B cell (primary cell): ENCODE measurements around the gene CCDC88C. TPM values are rescaled to one million over a fixed set of nuclear protein-coding genes. Genes with fewer than 3 reads are reported as not detected.

Source experiments
- ATAC-seq: fragments of 200-7000 bp; cut with Tn5 transposase; one replicate; pipeline ENCODE4 v1.10.0; 2021; ENCODE audit warnings: low read depth, mild to moderate bottlenecking, moderate number of reproducible peaks, moderate library complexity
- CTCF ChIA-PET: fragments of 350-600 bp; sonication (Branson Sonifier 250); formaldehyde crosslinking; loops from one replicate; lab custom pipeline; 2021; ENCODE audit warnings: antibody characterized with exemption, inconsistent platforms; lab: Charles Lee
- POLR2A ChIA-PET: fragments of 350-600 bp; sonication (Branson Sonifier 250); formaldehyde crosslinking; loops from one replicate; lab custom pipeline; 2021; ENCODE audit warnings: antibody characterized with exemption; lab: Charles Lee
- DNase-seq: peaks from one replicate; pipeline ENCODE4 v3.0.0; 2013
- H2AFZ ChIP-seq: 2 replicates; pipeline ENCODE4 v1.6.1; 2012; ENCODE audit warnings: mild to moderate bottlenecking, low read depth, low read length; ENCODE audit not compliant: insufficient read depth, poor library complexity, severe bottlenecking
- H3K27ac ChIP-seq, 2 donors: 1 replicate in 1 of 2; 2 replicates in 1 of 2; pipeline ENCODE4 v1.5.1; 2012 to 2013; ENCODE audit warnings: low read length in 2 of 2, mild to moderate bottlenecking in 2 of 2, moderate library complexity in 1 of 2
- H3K27me3 ChIP-seq, 4 experiments: fragments of 200-600 bp in 1 of 4; sonication (generic) in 1 of 4; replicated peaks in 1 of 4; 1 replicate in 2 of 4; 2 replicates in 2 of 4; pipeline versions ENCODE4 v1.6.1 to v1.7.0; 2013 to 2016; ENCODE audit warnings: low read length in 3 of 4, mild to moderate bottlenecking in 2 of 4, mixed read lengths in 1 of 4, moderate library complexity in 1 of 4; ENCODE audit not compliant: insufficient read depth in 4 of 4, control insufficient read depth in 3 of 4; ENCODE audit errors: control extremely low read depth in 1 of 4
- H3K36me3 ChIP-seq, 2 experiments: replicated peaks in 1 of 2; 1 replicate in 1 of 2; 2 replicates in 1 of 2; pipeline versions ENCODE4 v1.6.1 to v1.7.1; 2013; ENCODE audit warnings: low read length in 1 of 2; ENCODE audit not compliant: insufficient read depth in 2 of 2, control insufficient read depth in 1 of 2; ENCODE audit errors: control extremely low read depth in 1 of 2, extremely low read depth in 1 of 2
- H3K4me1 ChIP-seq, 2 donors: fragments of 200-600 bp in 1 of 2; sonication (generic) in 1 of 2; 1 replicate in 1 of 2; 2 replicates in 1 of 2; pipeline versions ENCODE4 v1.5.1 to v1.6.1; 2013 to 2017; ENCODE audit warnings: low read length in 2 of 2; ENCODE audit not compliant: control insufficient read depth in 2 of 2, insufficient read depth in 2 of 2
- H3K4me2 ChIP-seq: replicated peaks from 2 replicates; pipeline ENCODE3; 2012; ENCODE audit warnings: mild to moderate bottlenecking, low read depth, low read length; ENCODE audit not compliant: poor library complexity, severe bottlenecking
- H3K4me3 ChIP-seq, 5 experiments: fragments of 200-600 bp in 1 of 5; sonication (generic) in 1 of 5; 1 replicate in 3 of 5; 2 replicates in 2 of 5; pipeline versions ENCODE4 v1.5.1 to v1.7.0; 2011 to 2016; ENCODE audit warnings: low read length in 4 of 5, mild to moderate bottlenecking in 4 of 5, low read depth in 2 of 5, control low read depth in 1 of 5, moderate library complexity in 1 of 5; ENCODE audit not compliant: insufficient read depth in 1 of 5; ENCODE audit errors: control extremely low read depth in 1 of 5, extremely low read depth in 1 of 5
- H3K79me2 ChIP-seq: fragments of 200-600 bp; sonication (generic); one replicate; pipeline ENCODE4 v1.6.0; 2016; ENCODE audit warnings: low read length; ENCODE audit not compliant: control insufficient read depth, insufficient read depth
- H3K9ac ChIP-seq: fragments of 200-600 bp; sonication (generic); 2 replicates; pipeline ENCODE4 v1.6.1; 2017; ENCODE audit warnings: mild to moderate bottlenecking, low read length, moderate library complexity
- H3K9me3 ChIP-seq, 3 donors: one replicate each; pipeline versions ENCODE4 v1.6.1 to v1.7.1; 2013; ENCODE audit warnings: low read length in 2 of 3; ENCODE audit not compliant: control insufficient read depth in 2 of 3, insufficient read depth in 1 of 3; ENCODE audit errors: control extremely low read depth in 1 of 3
- H4K20me1 ChIP-seq: 2 replicates; pipeline ENCODE4 v1.6.0; 2012; ENCODE audit warnings: mild to moderate bottlenecking, low read length; ENCODE audit not compliant: insufficient read depth, control insufficient read depth, poor library complexity, severe bottlenecking
- H3K27ac Mint-ChIP-seq: one replicate; pipeline ENCODE4 v1.8.0; 2021; ENCODE audit warnings: mixed read lengths
- H3K27me3 Mint-ChIP-seq: one replicate; pipeline ENCODE4 v1.8.0; 2021; ENCODE audit warnings: mixed read lengths
- H3K4me1 Mint-ChIP-seq: one replicate; pipeline ENCODE4 v1.8.0; 2021; ENCODE audit warnings: mixed read lengths
- H3K4me3 Mint-ChIP-seq: one replicate; pipeline ENCODE4 v1.8.0; 2021; ENCODE audit warnings: mixed read lengths
- H3K9me3 Mint-ChIP-seq: one replicate; pipeline ENCODE4 v1.8.0; 2022; ENCODE audit warnings: mixed read lengths; ENCODE audit not compliant: insufficient read depth
- EZH2 ChIP-seq: IDR thresholded peaks from 2 replicates; pipeline ENCODE4 v1.6.1; 2012; ENCODE audit warnings: borderline replicate concordance, low read depth, mild to moderate bottlenecking, moderate library complexity, low read length; ENCODE audit not compliant: insufficient read depth, poor library complexity, severe bottlenecking
- WGBS: methylation state at CpG from one replicate; pipeline ENCODE4 v1.1.5; 2013; ENCODE audit warnings: missing lambda C conversion rate; ENCODE audit not compliant: insufficient coverage; 5-methylcytosine and 5-hydroxymethylcytosine counted together
- intact Hi-C: fragments of 100-400 bp; cut with micrococcal nuclease; formaldehyde crosslinking; loops from one replicate; pipeline ENCODE4 v1.10.0; 2022
- polyA plus RNA-seq: library from polyadenylated mRNA; depleted of rRNA; stranded (reverse); fragments of >200 nt; gene quantifications from 2 replicates; pipeline ENCODE4 v1.2.3, GENCODE V29; 2012
- total RNA-seq, 2 donors: library from RNA; stranded (reverse); fragments of 120-200 nt in 1 of 2; gene quantifications; 1 replicate in 1 of 2; 2 replicates in 1 of 2; pipeline versions ENCODE4 v1.2.3 to v1.2.4, GENCODE V29; 2013 to 2022
- TF ChIP-seq, protein P1 (sequence below): fragments of 200-600 bp; IDR thresholded peaks from one replicate; pipeline ENCODE4 v1.8.0; 2022; ENCODE audit warnings: antibody characterized with exemption, mild to moderate bottlenecking

Gene CCDC88C
- total and polyA plus RNA-seq, 2 donors (not counting 1 experiment from before 2014, with no cell fraction given): 98.7 to 181 TPM

DNA sequence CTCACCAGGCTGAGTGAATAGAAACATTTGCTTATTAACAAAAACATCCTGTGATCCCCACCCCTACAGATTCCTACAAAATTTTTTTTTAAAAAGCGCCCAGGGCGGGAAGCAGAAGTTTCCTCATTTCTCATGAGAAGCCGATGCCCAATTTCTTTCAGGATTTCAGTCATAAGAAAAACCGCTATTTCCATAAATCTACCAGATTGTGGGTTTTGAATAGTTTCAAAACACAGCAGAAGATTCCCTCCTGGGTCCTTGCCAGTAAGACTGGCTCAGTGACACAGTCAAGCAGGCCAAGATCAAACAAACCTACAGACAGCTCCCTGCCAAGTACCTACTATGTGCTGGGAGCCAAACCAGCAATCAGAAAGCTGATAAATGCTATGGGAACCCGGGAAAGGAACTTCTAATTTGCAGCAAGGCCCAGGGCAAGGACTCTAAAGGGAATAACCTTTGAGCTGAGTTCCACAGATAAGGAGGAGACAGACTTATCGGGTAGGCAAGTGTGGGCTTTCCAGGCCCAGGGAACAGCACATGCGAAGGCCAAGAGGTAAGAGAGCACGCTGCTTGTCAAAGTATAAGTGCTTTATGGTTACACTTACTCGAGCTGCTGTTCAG lies 68.7 kb downstream of the CCDC88C start:
- peak overlapping the region; percentile 9 to 82 for H3K27ac ChIP-seq
- ChIA-PET CTCF (interaction anchor here (1.3 to 2.7 kb wide), 5 partner anchors 20 to 70 kb away, joined by 3 to 15 read pairs (median 6); partner anchors contain the start of gene CCDC88C), POLR2A (interaction anchor here (0.8 to 3.2 kb wide), 3 partner anchors 8 to 69 kb away, joined by 3 to 19 read pairs (median 3); no protein-coding TSS in a partner anchor)
- H3K4me3 Mint-ChIP-seq: peak overlapping the region; percentile 40
- H3K4me2 ChIP-seq: peak overlapping the region; percentile 37
- intact Hi-C loops: loop anchor here (2.0 kb wide), 1 partner anchor 16 kb away; no protein-coding TSS in a partner anchor
- H3K27me3 Mint-ChIP-seq: no peaks in the 10 kb centered on the region
- H3K27ac Mint-ChIP-seq: peak overlapping the region; percentile 80
- H3K9ac ChIP-seq: peak overlapping the region; percentile 22
- ATAC-seq: no peak
- H3K4me1 Mint-ChIP-seq: peaks cover 78% of the 10 kb centered on the region
- peaks cover 0 to 17% of the 10 kb centered on the region in 2 experiments for H3K36me3 ChIP-seq
- H4K20me1 ChIP-seq: peaks cover 82% of the 10 kb centered on the region
- H3K79me2 ChIP-seq: peaks cover 97% of the 10 kb centered on the region
- H3K4me3 ChIP-seq: no peak overlapping the region
- no peak overlapping the region for H2AFZ ChIP-seq
- H3K9me3 Mint-ChIP-seq: no peaks in the 10 kb centered on the region
- H3K9me3 ChIP-seq: no peaks in the 10 kb centered on the region
- no peak for TF ChIP-seq EZH2
- TF ChIP-seq, protein P1, sequence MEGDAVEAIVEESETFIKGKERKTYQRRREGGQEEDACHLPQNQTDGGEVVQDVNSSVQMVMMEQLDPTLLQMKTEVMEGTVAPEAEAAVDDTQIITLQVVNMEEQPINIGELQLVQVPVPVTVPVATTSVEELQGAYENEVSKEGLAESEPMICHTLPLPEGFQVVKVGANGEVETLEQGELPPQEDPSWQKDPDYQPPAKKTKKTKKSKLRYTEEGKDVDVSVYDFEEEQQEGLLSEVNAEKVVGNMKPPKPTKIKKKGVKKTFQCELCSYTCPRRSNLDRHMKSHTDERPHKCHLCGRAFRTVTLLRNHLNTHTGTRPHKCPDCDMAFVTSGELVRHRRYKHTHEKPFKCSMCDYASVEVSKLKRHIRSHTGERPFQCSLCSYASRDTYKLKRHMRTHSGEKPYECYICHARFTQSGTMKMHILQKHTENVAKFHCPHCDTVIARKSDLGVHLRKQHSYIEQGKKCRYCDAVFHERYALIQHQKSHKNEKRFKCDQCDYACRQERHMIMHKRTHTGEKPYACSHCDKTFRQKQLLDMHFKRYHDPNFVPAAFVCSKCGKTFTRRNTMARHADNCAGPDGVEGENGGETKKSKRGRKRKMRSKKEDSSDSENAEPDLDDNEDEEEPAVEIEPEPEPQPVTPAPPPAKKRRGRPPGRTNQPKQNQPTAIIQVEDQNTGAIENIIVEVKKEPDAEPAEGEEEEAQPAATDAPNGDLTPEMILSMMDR: no peak
- no peak for DNase-seq
- no peaks in the 10 kb centered on the region for H3K27me3 ChIP-seq
- 53% methylated on average over 8 of the region's 9 CpGs for WGBS
- peaks cover 62 to 73% of the 10 kb centered on the region in 2 donors for H3K4me1 ChIP-seq

DNA sequence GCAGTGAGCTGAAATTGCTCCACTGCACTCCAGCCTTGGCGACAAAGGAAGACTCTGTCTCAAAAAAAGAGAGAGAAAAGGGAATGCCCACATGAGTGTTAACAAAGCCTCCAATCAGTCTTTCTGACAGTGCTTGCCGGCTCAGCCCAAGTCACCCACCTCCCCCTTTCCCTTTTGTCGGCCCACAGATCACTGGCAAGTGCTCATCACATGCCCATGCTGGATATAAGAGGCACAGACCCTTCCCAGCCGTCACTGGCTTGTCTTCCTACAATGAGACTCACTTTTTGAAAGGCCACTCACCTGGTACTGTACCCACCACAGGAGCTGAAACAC lies 70.8 kb downstream of the CCDC88C start:
- H2AFZ ChIP-seq: no peak overlapping the region
- peaks cover 97% of the 10 kb centered on the region for H3K79me2 ChIP-seq
- H3K4me3 Mint-ChIP-seq: no peak overlapping the region
- H3K9me3 ChIP-seq: no peaks in the 10 kb centered on the region
- CTCF ChIA-PET: interaction anchor here (1.0 kb wide), 1 partner anchor 69 kb away, joined by 3 read pairs; no protein-coding TSS in a partner anchor
- H3K27me3 Mint-ChIP-seq: no peaks in the 10 kb centered on the region
- H3K9ac ChIP-seq: no peak overlapping the region
- peaks cover 60 to 70% of the 10 kb centered on the region in 2 donors for H3K4me1 ChIP-seq
- H3K27ac Mint-ChIP-seq: peak overlapping the region; percentile 64
- H3K4me2 ChIP-seq: peak overlapping the region; percentile 36
- ATAC-seq: no peak
- H3K4me3 ChIP-seq: no peak overlapping the region
- H3K27me3 ChIP-seq: no peaks in the 10 kb centered on the region
- intact Hi-C loops: no loop called here
- WGBS: 92% methylated on average over 4 of the region's 4 CpGs
- DNase-seq: no peak
- H3K4me1 Mint-ChIP-seq: peaks cover 66% of the 10 kb centered on the region
- POLR2A ChIA-PET: interaction anchor here (0.7 kb wide), 1 partner anchor 50 kb away, joined by 3 read pairs; no protein-coding TSS in a partner anchor
- no peak overlapping the region for H3K27ac ChIP-seq
- peaks cover 82% of the 10 kb centered on the region for H4K20me1 ChIP-seq
- H3K36me3 ChIP-seq: peaks cover 0 to 17% of the 10 kb centered on the region in 2 experiments
- no peaks in the 10 kb centered on the region for H3K9me3 Mint-ChIP-seq
- TF ChIP-seq EZH2: no peak
- TF ChIP-seq, protein P1: no peak
